Activated naive CD4-positive, alpha-beta T cell treated with anti-CD3 and anti-CD28 coated beads, Interleukin-2, amount 50 U/mL, for 16 hours (primary cell): ENCODE results near the gene PLAGL1.

Source experiments
- DNase-seq: peaks from one replicate; pipeline ENCODE4 v3.0.0-alpha.2; 2020

Gene PLAGL1

GRCh38 chr6:143964674-143965081, 43.4 kb downstream of the PLAGL1 start:
- no peak for DNase-seq

DNA sequence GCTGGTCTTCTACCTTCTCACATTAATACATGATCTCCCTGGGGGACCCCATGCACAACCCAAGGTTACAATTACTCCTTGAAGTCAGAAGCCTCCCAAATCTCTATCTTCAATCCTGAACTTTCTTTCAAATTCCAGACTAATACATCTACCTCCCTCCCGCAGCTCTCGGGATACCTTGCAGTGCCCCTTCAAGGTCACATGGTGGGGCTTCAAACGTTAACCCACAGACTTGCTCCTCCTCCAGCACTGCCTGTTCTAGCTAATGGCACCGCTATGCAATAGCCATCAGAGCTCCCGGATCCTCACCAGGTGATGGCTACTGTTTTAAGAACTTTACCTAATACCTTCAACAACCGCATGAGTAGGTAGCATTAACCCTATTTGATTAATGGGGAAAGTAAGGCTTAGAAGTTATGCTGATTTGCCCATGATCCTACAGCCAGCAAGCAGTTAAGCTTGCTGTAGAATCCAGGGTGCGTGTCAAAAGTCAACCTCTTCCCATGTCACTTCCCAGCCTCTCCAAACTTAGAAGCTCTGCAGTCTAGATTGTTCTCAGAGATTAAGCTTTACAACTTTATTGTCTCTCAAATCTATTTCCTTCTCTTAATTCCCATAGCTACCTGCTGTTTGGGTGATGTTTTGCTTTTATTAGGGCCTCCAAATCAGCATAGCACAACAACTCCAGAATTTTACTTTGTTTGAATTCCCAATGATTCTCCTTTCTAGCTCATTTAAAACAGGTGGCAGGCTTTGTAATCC, 44.7 kb downstream of the PLAGL1 start:
- no peak for DNase-seq

GRCh38 chr6:143961886-143962878, 45.9 kb downstream of the PLAGL1 start:
- no peak for DNase-seq

GRCh38 chr6:143961066-143961465, 47.0 kb downstream of the PLAGL1 start:
- no peak for DNase-seq

GRCh38 chr6:143959927-143960326, 48.1 kb downstream of the PLAGL1 start:
- DNase-seq: no peak

DNA sequence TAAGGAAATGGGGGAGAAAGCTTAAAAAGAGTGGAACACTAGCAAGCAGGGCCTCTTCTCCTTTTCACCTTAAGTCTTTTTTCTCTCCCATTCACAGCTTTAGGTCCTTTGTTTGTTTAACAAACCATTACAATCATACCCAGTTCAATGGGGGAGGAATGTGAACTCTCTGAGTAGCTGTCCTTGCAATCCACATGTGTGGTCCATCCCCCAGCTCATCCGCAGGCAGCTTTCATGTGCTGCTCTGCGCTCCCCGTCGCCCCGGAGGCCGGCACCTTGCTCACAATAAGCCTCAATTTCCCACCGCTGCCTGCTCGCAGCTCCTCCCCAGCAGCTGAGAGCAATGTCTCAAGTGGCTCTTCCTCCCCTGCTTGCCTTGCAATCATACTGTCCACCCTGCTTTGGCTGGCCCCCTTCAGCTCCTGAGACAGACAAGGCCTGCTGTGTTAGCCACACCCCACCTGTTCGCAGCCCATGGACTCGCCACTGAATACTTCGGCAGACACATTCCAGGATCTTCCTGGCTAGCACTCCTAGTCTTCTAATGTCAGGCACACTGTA, 49.1 kb downstream of the PLAGL1 start:
- DNase-seq: no peak

- no peak for DNase-seq
Observed at GRCh38 chr6:143957679-143958274, 50.3 kb downstream of the PLAGL1 start.

GRCh38 chr6:143955971-143956370, 52.1 kb downstream of the PLAGL1 start:
- DNase-seq: no peak

GRCh38 chr6:143953922-143954321, 54.1 kb downstream of the PLAGL1 start:
- no peak for DNase-seq

- DNase-seq: no peak
Observed at GRCh38 chr6:143952947-143953701, 54.9 kb downstream of the PLAGL1 start.

DNA sequence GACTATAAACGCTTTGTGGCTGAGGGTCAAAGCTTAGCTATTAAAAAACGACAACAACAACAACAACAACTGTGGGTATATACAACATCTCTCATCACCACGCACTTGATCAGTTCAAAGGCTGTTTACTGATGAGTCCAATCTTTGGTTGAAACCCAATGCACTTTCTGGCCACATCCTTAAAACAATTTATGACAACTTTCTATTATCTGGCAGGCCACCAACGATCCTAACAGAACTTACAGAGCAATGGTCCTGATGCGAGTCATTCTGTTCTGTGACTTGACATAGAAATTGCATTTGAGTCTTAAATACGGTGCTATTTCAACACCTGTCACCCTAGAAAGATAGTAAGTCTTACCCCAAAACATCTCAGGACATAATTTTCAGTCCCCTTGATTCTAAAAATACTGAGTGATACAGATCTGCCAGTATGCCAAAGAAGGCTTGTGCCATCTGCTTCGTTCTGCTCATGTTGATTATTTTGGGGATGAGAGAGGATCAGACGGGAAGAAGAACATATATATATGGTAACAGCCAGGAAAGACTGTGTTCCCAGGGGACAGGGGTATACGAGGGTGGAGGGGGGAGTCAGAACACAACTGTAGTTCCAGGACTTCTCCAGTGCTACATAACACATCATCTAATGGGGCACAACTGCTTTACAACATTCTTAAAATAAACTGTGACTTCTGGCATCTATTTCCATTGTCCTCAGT, 55.8 kb downstream of the PLAGL1 start:
- no peak for DNase-seq

DNA sequence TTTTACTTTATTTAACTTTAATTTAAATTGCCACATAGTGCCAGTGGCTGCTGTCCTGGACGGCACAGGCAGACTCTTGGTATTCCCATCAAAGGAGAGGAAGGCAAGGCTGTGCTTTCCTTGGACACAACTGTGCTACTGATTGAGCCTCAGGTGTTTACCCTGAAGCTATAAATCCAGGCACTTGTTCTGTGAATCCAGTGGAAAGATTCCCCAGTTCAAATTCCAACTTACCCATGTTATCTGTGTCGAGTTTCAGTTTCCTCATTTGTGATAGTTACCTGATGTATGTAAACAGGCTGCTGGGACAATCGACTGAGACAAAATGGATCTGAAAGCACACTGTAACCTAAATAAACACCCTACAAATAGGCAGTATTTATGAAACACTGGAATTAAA, 57.2 kb downstream of the PLAGL1 start:
- no peak for DNase-seq

GRCh38 chr6:143949962-143950361, 58.1 kb downstream of the PLAGL1 start:
- no peak for DNase-seq

DNA sequence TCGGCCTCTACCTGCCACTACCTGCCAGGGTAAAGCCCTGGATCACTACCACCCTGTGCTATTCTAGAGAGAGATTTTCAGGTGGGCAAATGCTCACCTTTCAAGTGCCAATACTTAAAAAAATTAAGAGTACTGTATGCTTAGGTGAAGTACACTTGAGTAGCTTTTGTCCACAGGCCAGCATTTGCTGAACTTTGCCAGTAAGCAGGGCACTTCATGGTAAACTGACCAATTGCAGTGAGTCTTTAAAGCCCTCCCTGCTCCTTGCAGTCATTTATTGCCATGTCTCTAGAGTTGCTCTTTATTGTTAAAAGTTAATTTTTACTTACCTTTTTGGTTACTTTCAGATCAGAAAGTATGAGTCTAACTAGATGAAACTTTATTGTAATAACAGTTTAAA, 58.5 kb downstream of the PLAGL1 start:
- DNase-seq: no peak

GRCh38 chr6:143948208-143948607, 59.9 kb downstream of the PLAGL1 start:
- DNase-seq: no peak

DNA sequence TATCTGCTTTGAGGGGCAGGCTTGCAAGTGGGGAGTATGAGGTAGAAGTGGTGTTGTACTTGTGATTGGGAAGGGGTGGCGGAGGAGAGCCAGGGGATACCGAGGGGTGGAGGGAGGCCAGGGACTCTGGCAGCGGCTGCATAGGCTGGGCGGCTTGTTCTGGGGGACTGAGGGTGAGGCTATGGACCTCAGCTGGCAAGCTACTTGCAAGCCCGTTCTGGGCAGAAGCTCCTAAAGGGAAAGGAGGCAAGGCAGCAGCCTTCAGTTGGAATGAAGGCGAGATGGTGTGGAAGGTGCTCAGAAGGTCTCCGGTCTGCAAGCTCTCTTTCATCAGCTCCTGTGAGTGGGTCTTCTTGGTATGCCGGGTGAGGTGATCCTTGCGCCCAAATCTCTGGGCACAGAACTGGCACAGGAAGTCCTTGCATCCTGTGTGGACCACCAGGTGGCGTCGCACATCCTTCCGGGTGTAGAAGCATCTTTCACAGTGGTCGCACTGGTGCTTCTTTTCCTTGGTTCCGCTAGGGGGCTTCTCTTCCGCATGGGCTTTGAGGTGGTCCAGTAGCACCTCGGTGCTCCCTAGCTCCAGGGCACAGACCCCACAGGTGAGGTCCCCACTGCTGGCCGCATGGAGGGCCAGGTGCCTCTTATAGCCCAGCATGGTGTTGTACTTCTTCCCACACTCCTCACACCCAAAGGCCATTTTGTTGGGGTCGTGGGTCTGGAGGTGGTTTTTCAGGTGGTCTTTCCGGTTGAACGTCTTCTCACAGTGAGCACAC, 66.0 kb downstream of the PLAGL1 start:
- peak; percentile 60 for DNase-seq

- peak; percentile 52 for DNase-seq
Observed at GRCh38 chr6:143940011-143940597, 68.0 kb downstream of the PLAGL1 start.

- DNase-seq: no peak
Observed at GRCh38 chr6:143939364-143939763, 68.7 kb downstream of the PLAGL1 start.

DNA sequence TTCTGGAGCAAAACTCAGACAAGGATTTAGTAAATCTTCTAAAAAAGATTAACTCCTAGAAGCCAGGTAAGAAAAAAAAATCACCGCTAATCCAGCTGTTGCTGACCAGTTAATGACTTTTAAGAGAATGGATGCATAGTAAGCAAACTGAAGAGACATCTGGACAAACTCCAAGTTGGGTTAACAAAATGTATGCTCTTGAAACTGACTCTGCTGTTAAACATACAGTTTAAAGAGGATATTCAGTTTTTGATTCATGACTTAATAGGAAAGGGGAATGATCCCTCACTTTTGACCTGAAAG, 70.4 kb downstream of the PLAGL1 start:
- DNase-seq: no peak

- no peak for DNase-seq
Observed at GRCh38 chr6:143936778-143937667, 71.0 kb downstream of the PLAGL1 start.
